C4-2B (cell line): ENCODE results near the gene LRRC27.

Experiments
- CTCF ChIP-seq: fragments of 450-650 bp; conservative IDR thresholded peaks from 2 replicates; pipeline ENCODE4 v1.5.1; 2017; ENCODE audit warnings: mild to moderate bottlenecking
- ZFX ChIP-seq: fragments of 450-650 bp; IDR thresholded peaks from 2 replicates; pipeline ENCODE4 v1.6.1; 2017

- TF ChIP-seq CTCF (no peak), ZFX (no peak)
Observed at GRCh38 chr10:132347931-132348267, 15.9 kb downstream of the LRRC27 start.
